Hepatocyte (in vitro differentiated cells): ENCODE data around the gene NSL1. TPM values are rescaled to one million over a fixed set of nuclear protein-coding genes. Genes with fewer than 3 reads are reported as not detected.

ENCODE experiments used
- DNase-seq: peaks from one replicate; pipeline ENCODE4 v3.0.0-alpha.2; 2016; ENCODE audit warnings: low spot score
- H2AFZ ChIP-seq: fragments of 200-600 bp; sonication (generic); 2 replicates; pipeline ENCODE4 v1.6.0; 2016; ENCODE audit warnings: antibody characterized with exemption, mild to moderate bottlenecking
- H3K27ac ChIP-seq: fragments of 200-600 bp; sonication (generic); 2 replicates; pipeline ENCODE4 v1.5.1; 2016; ENCODE audit warnings: mild to moderate bottlenecking
- H3K27me3 ChIP-seq: fragments of 200-600 bp; sonication (generic); 2 replicates; pipeline ENCODE4 v1.6.1; 2016
- H3K36me3 ChIP-seq: fragments of 200-600 bp; sonication (generic); replicated peaks from 2 replicates; pipeline ENCODE4 v1.5.1; 2016; ENCODE audit warnings: low read depth; ENCODE audit not compliant: insufficient read depth
- H3K4me1 ChIP-seq: fragments of 200-600 bp; sonication (generic); 2 replicates; pipeline ENCODE4 v1.5.1; 2016; ENCODE audit warnings: mild to moderate bottlenecking, moderate library complexity; ENCODE audit not compliant: insufficient read depth
- H3K4me2 ChIP-seq: fragments of 200-600 bp; sonication (generic); 2 replicates; pipeline ENCODE4 v1.6.0; 2016
- H3K4me3 ChIP-seq: fragments of 200-600 bp; sonication (generic); 2 replicates; pipeline ENCODE4 v1.5.1; 2016; ENCODE audit warnings: mild to moderate bottlenecking
- H3K79me2 ChIP-seq: fragments of 200-600 bp; sonication (generic); 2 replicates; pipeline ENCODE4 v1.6.0; 2017; ENCODE audit warnings: mild to moderate bottlenecking
- H3K9me2 ChIP-seq: fragments of 200-600 bp; sonication (generic); replicated peaks from 2 replicates; pipeline ENCODE4 v1.6.0; 2017; ENCODE audit warnings: mild to moderate bottlenecking; ENCODE audit not compliant: insufficient read depth
- H3K9me3 ChIP-seq: fragments of 200-600 bp; sonication (generic); 2 replicates; pipeline ENCODE4 v1.5.1; 2016; ENCODE audit warnings: low read depth, mild to moderate bottlenecking
- H4K20me1 ChIP-seq: fragments of 200-600 bp; sonication (generic); 2 replicates; pipeline ENCODE4 v1.6.0; 2016; ENCODE audit warnings: mild to moderate bottlenecking; ENCODE audit not compliant: insufficient read depth, poor library complexity, severe bottlenecking
- CTCF ChIP-seq: fragments of 200-600 bp; sonication (generic); IDR thresholded peaks from 2 replicates; pipeline ENCODE4 v1.5.1; 2016; ENCODE audit warnings: antibody characterized with exemption, mild to moderate bottlenecking; ENCODE audit not compliant: poor library complexity
- EZH2 ChIP-seq: fragments of 200-600 bp; sonication (generic); IDR thresholded peaks from 2 replicates; pipeline ENCODE4 v1.6.1; 2016; ENCODE audit warnings: antibody characterized with exemption, mild to moderate bottlenecking, borderline replicate concordance
- EZH2phosphoT487 ChIP-seq: fragments of 200-600 bp; sonication (generic); IDR thresholded peaks from one replicate; pipeline ENCODE4 v1.6.1; 2018; ENCODE audit warnings: antibody characterized with exemption, mild to moderate bottlenecking, low read depth, moderate library complexity; ENCODE audit not compliant: unreplicated experiment, severe bottlenecking
- whole genome bisulfite sequencing: methylation state at CpG from one replicate; pipeline ENCODE4 v1.1.6; 2016; ENCODE audit warnings: low lambda C conversion rate; ENCODE audit errors: missing lambda C conversion rate; 5-methylcytosine and 5-hydroxymethylcytosine counted together
- polyA plus RNA-seq: library from polyadenylated mRNA; unstranded; fragments of >200 nt; fragmentation: Nextera tagmentation; extraction: Ambion mirVana; gene quantifications from 2 replicates; pipeline ENCODE4 v1.2.1, GENCODE V29; 2016
- total RNA-seq: library from RNA; depleted of rRNA; stranded (reverse); fragments of >200 nt; gene quantifications from 2 replicates; pipeline ENCODE4 v1.2.3, GENCODE V29; 2014

Gene NSL1
- total and polyA plus RNA-seq, 2 experiments from 2014 or later = 27.2 to 39.5 TPM

GRCh38 chr1:212686069-212686468 is 105.5 kb downstream of the NSL1 start:
- H4K20me1 ChIP-seq = no peaks in the 10 kb centered on the region
- no peak overlapping the region for H3K4me2 ChIP-seq
- DNase-seq = no peak
- H3K27me3 ChIP-seq = no peaks in the 10 kb centered on the region
- H3K9me3 ChIP-seq = no peaks in the 10 kb centered on the region
- WGBS = 97% methylated on average over 3 of the region's 3 CpGs
- no peaks in the 10 kb centered on the region for H3K9me2 ChIP-seq
- no peaks in the 10 kb centered on the region for H3K79me2 ChIP-seq
- peaks cover 7% of the 10 kb centered on the region for H3K4me1 ChIP-seq
- H3K4me3 ChIP-seq = no peak overlapping the region
- no peak for TF ChIP-seq EZH2phosphoT487
- no peak for TF ChIP-seq CTCF
- TF ChIP-seq EZH2 = no peak
- H2AFZ ChIP-seq = no peak overlapping the region
- no peak overlapping the region for H3K27ac ChIP-seq
- no peaks in the 10 kb centered on the region for H3K36me3 ChIP-seq

- 65% methylated on average over 2 of the region's 2 CpGs for WGBS
- Histone ChIP-seq H3K9me3 (no peaks in the 10 kb centered on the region), H4K20me1 (no peaks in the 10 kb centered on the region), H3K36me3 (no peaks in the 10 kb centered on the region), H2AFZ (no peak overlapping the region), H3K27ac (no peak overlapping the region), H3K4me1 (peaks cover 7% of the 10 kb centered on the region), H3K79me2 (no peaks in the 10 kb centered on the region), H3K27me3 (no peaks in the 10 kb centered on the region), H3K4me3 (no peak overlapping the region), H3K4me2 (no peak overlapping the region), H3K9me2 (no peaks in the 10 kb centered on the region)
- no peak for DNase-seq
- TF ChIP-seq EZH2phosphoT487 = no peak
- no peak for TF ChIP-seq EZH2
- TF ChIP-seq CTCF = no peak
Measured at GRCh38 chr1:212685429-212685828, 106.1 kb downstream of the NSL1 start.

GRCh38 chr1:212684521-212685090 is 107.0 kb downstream of the NSL1 start:
- H3K79me2 ChIP-seq = no peaks in the 10 kb centered on the region
- H3K9me3 ChIP-seq = no peaks in the 10 kb centered on the region
- no peak for DNase-seq
- H3K4me2 ChIP-seq = no peak overlapping the region
- H4K20me1 ChIP-seq = no peaks in the 10 kb centered on the region
- no peaks in the 10 kb centered on the region for H3K9me2 ChIP-seq
- WGBS = 95% methylated on average over 11 of the region's 11 CpGs
- no peaks in the 10 kb centered on the region for H3K27me3 ChIP-seq
- H3K4me1 ChIP-seq = peaks cover 3% of the 10 kb centered on the region
- no peaks in the 10 kb centered on the region for H3K36me3 ChIP-seq
- TF ChIP-seq CTCF (no peak), EZH2 (no peak), EZH2phosphoT487 (no peak)
- H2AFZ ChIP-seq = no peak overlapping the region
- H3K27ac ChIP-seq = no peak overlapping the region
- H3K4me3 ChIP-seq = no peak overlapping the region

GRCh38 chr1:212684076-212684475 is 107.5 kb downstream of the NSL1 start:
- no peak overlapping the region for H3K4me2 ChIP-seq
- H3K36me3 ChIP-seq = no peaks in the 10 kb centered on the region
- no peaks in the 10 kb centered on the region for H3K79me2 ChIP-seq
- H3K27ac ChIP-seq = no peak overlapping the region
- no peaks in the 10 kb centered on the region for H3K9me2 ChIP-seq
- H3K4me1 ChIP-seq = peaks cover under 1% of the 10 kb centered on the region
- no peak overlapping the region for H3K4me3 ChIP-seq
- H4K20me1 ChIP-seq = no peaks in the 10 kb centered on the region
- DNase-seq = no peak
- no peak overlapping the region for H2AFZ ChIP-seq
- TF ChIP-seq EZH2phosphoT487 = no peak
- no peak for TF ChIP-seq CTCF
- no peak for TF ChIP-seq EZH2
- no peaks in the 10 kb centered on the region for H3K27me3 ChIP-seq
- 95% methylated on average over 6 of the region's 6 CpGs for WGBS
- no peaks in the 10 kb centered on the region for H3K9me3 ChIP-seq
